Upper lobe of left lung (tissue), 6 donors: ENCODE data around the gene CABP1. TPM values are rescaled to one million over a fixed set of nuclear protein-coding genes. Genes with fewer than 3 reads are reported as not detected.
A peak's percentile ranks its signal among the peaks of the same experiment; 100 is the strongest.
"Not testable (repeated sequence)": the region's sequence is repeated elsewhere in the genome, so short reads cannot be mapped to it uniquely, and the experiment has no call there.

Experiments
- ATAC-seq, 2 donors: fragments of 200-7000 bp; cut with Tn5 transposase; one replicate each; pipeline ENCODE4 v1.9.1; 2022; ENCODE audit warnings: mild to moderate bottlenecking in 2 of 2, moderate library complexity in 2 of 2; ENCODE audit not compliant: low FRiP score in 2 of 2
- DNase-seq, 2 donors: peaks; one replicate each; pipeline ENCODE4 v3.0.0-alpha.2; 2019 to 2020
- H3K27ac ChIP-seq, 4 donors: fragments of 200-600 bp; sonication (generic); one replicate each; pipeline ENCODE4 v1.5.1; 2016 to 2019
- H3K27me3 ChIP-seq, 4 donors: fragments of 200-600 bp; sonication (generic); one replicate each; pipeline ENCODE4 v1.5.1; 2017 to 2019
- H3K36me3 ChIP-seq, 4 donors: fragments of 200-600 bp; sonication (generic); one replicate each; pipeline ENCODE4 v1.5.1; 2016 to 2019
- H3K4me1 ChIP-seq, 4 donors: fragments of 200-600 bp; sonication (generic); one replicate each; pipeline ENCODE4 v1.5.1; 2018 to 2019
- H3K4me3 ChIP-seq, 4 donors: fragments of 200-600 bp; sonication (generic); one replicate each; pipeline ENCODE4 v1.5.1; 2017 to 2019; ENCODE audit warnings: mild to moderate bottlenecking in 2 of 4, moderate library complexity in 1 of 4
- H3K9me3 ChIP-seq, 4 donors: fragments of 200-600 bp; sonication (generic); one replicate each; pipeline ENCODE4 v1.5.1; 2018 to 2019
- CTCF ChIP-seq, 6 experiments: fragments of 450-650 bp in 4 of 6; fragments of 200-600 bp in 2 of 6; sonication (generic) in 2 of 6; IDR thresholded peaks; one replicate each; pipeline ENCODE4 v1.5.1; 2016 to 2019; ENCODE audit warnings: antibody characterized with exemption in 6 of 6
- EP300 ChIP-seq, 4 donors: sonication (generic); formaldehyde crosslinking; IDR thresholded peaks; one replicate each; pipeline ENCODE4 v1.5.1; 2017; ENCODE audit warnings: antibody characterized with exemption in 4 of 4, control low read depth in 2 of 4
- POLR2A ChIP-seq, 4 donors: fragments of 450-650 bp; IDR thresholded peaks; one replicate each; pipeline ENCODE4 v1.5.1; 2016 to 2017; ENCODE audit warnings: antibody characterized with exemption in 4 of 4, mild to moderate bottlenecking in 2 of 4
- POLR2AphosphoS5 ChIP-seq, 2 donors: sonication (generic); formaldehyde crosslinking; IDR thresholded peaks; one replicate each; pipeline ENCODE4 v1.5.1; 2017; ENCODE audit warnings: antibody characterized with exemption in 2 of 2
- WGBS, 2 donors: methylation state at CpG; one replicate each; pipeline ENCODE4 v1.1.5; 2017 to 2018; 5-methylcytosine and 5-hydroxymethylcytosine counted together
- total RNA-seq, 6 donors: library from RNA; depleted of rRNA in 4 of 6; stranded (reverse); fragments of >200 nt in 4 of 6; gene quantifications; one replicate each; pipeline versions ENCODE4 v1.1.0 to v1.2.1, GENCODE V29; 2016 to 2021
- donor health status: DM: no; HTN: no; CAD: no; lungs with moderate emphysema.
- donor health status: DM: no; HTN: yes; CAD: no; lungs with severe emphysema.

CABP1 gene
- total RNA-seq, 6 donors from 2014 or later = 1.2 to 2.1 TPM; not detected in 4

GRCh38 chr12:120597861-120598260 lies 42.6 kb upstream of the CABP1 start:
- no peak for ATAC-seq
- no peak overlapping the region for H3K4me3 ChIP-seq
- DNase-seq = no peak
- no peaks in the 10 kb centered on the region for H3K36me3 ChIP-seq
- H3K9me3 ChIP-seq = no peaks in the 10 kb centered on the region
- H3K27ac ChIP-seq = no peak overlapping the region
- no peak for TF ChIP-seq EP300 (IDR thresholded peaks at IDR 0.05)
- TF ChIP-seq POLR2AphosphoS5 (IDR thresholded peaks at IDR 0.05) = no peak
- TF ChIP-seq POLR2A (IDR thresholded peaks at IDR 0.05) = no peak
- no peak for TF ChIP-seq CTCF (IDR thresholded peaks at IDR 0.05)
- H3K27me3 ChIP-seq = no peaks in the 10 kb centered on the region
- WGBS, 2 donors = 69 to 75% methylated on average over 3 of the region's 3 CpGs
- peaks cover 0 to 3% (median 0%) of the 10 kb centered on the region in 4 donors for H3K4me1 ChIP-seq

- WGBS, 2 donors = 47 to 49% methylated on average over 8 to 13 of the region's 13 CpGs
- no peak overlapping the region for H3K4me3 ChIP-seq
These were observed 41.6 kb upstream of the CABP1 start for GRCh38 chr12:120598674-120599463.

GRCh38 chr12:120599672-120600552 lies 40.5 kb upstream of the CABP1 start:
- Histone ChIP-seq H3K27ac (no peak overlapping the region), H3K9me3 (no peaks in the 10 kb centered on the region), H3K36me3 (no peaks in the 10 kb centered on the region), H3K4me1 (peaks cover 0 to 3% (median 0%) of the 10 kb centered on the region in 4 donors), H3K4me3 (no peak overlapping the region), H3K27me3 (no peaks in the 10 kb centered on the region)
- TF ChIP-seq EP300 (IDR thresholded peaks at IDR 0.05) = no peak
- no peak for TF ChIP-seq POLR2AphosphoS5 (IDR thresholded peaks at IDR 0.05)
- TF ChIP-seq POLR2A (IDR thresholded peaks at IDR 0.05) = no peak
- no peak for TF ChIP-seq CTCF (IDR thresholded peaks at IDR 0.05)
- no peak for DNase-seq
- 78% methylated on average over 23 of the region's 23 CpGs for WGBS, 2 donors
- no peak for ATAC-seq

More at GRCh38 chr12:120598674-120599463, 41.6 kb upstream of the CABP1 start:
- no peaks in the 10 kb centered on the region for H3K27me3 ChIP-seq
- peaks cover 0 to 3% (median 0%) of the 10 kb centered on the region in 4 donors for H3K4me1 ChIP-seq
- no peaks in the 10 kb centered on the region for H3K36me3 ChIP-seq
- H3K27ac ChIP-seq = no peak overlapping the region
- TF ChIP-seq CTCF (IDR thresholded peaks at IDR 0.05) = no peak
- no peak for TF ChIP-seq EP300 (IDR thresholded peaks at IDR 0.05)
- no peak for TF ChIP-seq POLR2AphosphoS5 (IDR thresholded peaks at IDR 0.05)
- TF ChIP-seq POLR2A (IDR thresholded peaks at IDR 0.05) = no peak
- no peaks in the 10 kb centered on the region for H3K9me3 ChIP-seq
- ATAC-seq (peak in 1 of 2 donors; percentile 56), DNase-seq (peak in 1 of 2 donors; percentile 37)

- ATAC-seq = peak in 1 of 2 donors; percentile 49
- H3K27me3 ChIP-seq, H3K27ac ChIP-seq, H3K9me3 ChIP-seq, H3K4me3 ChIP-seq, H3K36me3 ChIP-seq, H3K4me1 ChIP-seq: not testable (repeated sequence)
- peak in 1 of 2 donors; percentile 49 for DNase-seq
- 34 to 50% methylated on average over 5 of the region's 5 CpGs for WGBS, 2 donors
These were observed 38.0 kb upstream of the CABP1 start for GRCh38 chr12:120602416-120602815.

- Histone ChIP-seq H3K4me1 (no peaks in the 10 kb centered on the region), H3K36me3 (no peaks in the 10 kb centered on the region), H3K27me3 (no peaks in the 10 kb centered on the region), H3K9me3 (no peaks in the 10 kb centered on the region), H3K4me3 (no peak overlapping the region), H3K27ac (no peak overlapping the region)
- ATAC-seq (no peak), DNase-seq (no peak)
- WGBS, 2 donors = 74 to 84% methylated on average over 4 of the region's 4 CpGs
- TF ChIP-seq EP300 (IDR thresholded peaks at IDR 0.05) (no peak), POLR2A (IDR thresholded peaks at IDR 0.05) (no peak), POLR2AphosphoS5 (IDR thresholded peaks at IDR 0.05) (no peak), CTCF (IDR thresholded peaks at IDR 0.05) (no peak)
These were observed 29.9 kb upstream of the CABP1 start for GRCh38 chr12:120610560-120610959.

- H3K4me3 ChIP-seq, H3K27ac ChIP-seq, ATAC-seq, H3K27me3 ChIP-seq, DNase-seq, H3K9me3 ChIP-seq, H3K36me3 ChIP-seq, H3K4me1 ChIP-seq: not testable (repeated sequence)
- WGBS, 2 donors = 85 to 100% methylated on average over 1 of the region's 1 CpG
These were observed 28.9 kb upstream of the CABP1 start for GRCh38 chr12:120611534-120611933.
